UCSD-AML1 (cell line): Measurements from ENCODE around the gene WDR53.
"Not testable (repeated sequence)": the region's sequence is repeated elsewhere in the genome, so short reads cannot be mapped to it uniquely, and the experiment has no call there.

ENCODE experiments used
- DNase-seq: peaks from one replicate; lab custom pipeline; 2025; ENCODE audit not compliant: unreplicated experiment; lab: John Stamatoyannopoulos, UW

The WDR53 gene

DNA sequence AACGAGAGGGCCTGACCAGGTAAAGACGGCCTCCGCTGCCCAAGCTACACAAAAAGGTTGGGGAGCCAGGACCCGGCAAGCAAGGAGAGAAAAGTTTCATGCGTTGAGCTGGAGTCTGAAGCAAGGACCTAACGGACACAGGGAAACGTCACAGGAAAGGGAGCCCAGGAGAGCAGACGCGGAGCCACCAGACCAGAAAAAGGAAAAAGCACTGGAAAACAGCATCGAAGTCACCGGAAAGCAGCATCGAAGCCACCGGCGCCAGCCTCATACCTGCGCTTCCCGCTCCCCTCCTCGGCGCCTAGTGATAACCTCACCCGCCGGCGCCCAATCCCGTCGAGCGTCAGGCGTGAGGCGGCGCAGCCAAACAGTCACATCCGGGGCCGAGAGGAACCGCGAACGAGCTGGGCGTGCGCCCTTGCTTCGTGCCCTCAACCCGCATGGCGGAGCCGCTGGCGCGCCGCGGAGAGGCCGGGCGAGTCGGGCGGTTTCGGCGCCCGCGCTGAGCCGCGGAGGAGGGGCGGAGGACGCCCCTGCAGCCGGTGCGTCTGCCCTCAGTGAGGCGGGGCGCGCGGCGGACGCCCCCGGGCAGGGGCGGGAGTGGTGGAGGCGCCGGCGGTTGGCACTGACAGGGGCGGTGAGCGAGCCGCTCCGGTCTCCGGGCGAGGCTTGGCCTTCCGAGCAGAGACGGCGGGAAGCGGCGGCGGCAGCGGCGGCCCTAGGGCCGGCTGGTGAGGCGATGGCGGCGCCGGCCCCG, at the start of gene WDR53, which contains the start of gene FBXO45:
Gene WDR53, minus strand, starts transcription at position 309 of the 757 bp plus-strand sequence. CDS start 7,079 bp downstream, outside the sequence.
Gene FBXO45, plus strand, starts transcription at position 415 of the 757 bp plus-strand sequence. Its CDS starts 325 bp downstream, at position 740.
- DNase-seq: peak; percentile 94

DNA sequence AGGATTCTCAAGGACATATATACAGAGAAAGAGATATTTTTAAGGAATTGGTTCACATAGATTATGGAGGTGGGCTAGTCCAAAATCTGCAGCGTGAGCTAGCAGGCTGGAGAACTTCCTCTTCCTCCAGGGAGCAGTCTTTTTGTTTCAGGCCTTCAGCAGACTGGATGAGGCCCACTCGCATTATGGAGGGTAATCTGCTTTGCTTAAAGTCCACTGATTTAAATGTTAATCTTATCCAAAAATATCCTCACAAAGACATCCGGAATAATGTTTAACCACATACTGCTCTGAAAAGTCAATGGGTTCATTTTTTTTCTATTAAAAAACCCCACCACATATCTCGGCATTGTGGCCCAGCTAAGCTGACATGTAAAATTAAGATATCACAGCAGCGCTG, 48.9 kb upstream of the WDR53 start:
- DNase-seq: peak; percentile 21

DNA sequence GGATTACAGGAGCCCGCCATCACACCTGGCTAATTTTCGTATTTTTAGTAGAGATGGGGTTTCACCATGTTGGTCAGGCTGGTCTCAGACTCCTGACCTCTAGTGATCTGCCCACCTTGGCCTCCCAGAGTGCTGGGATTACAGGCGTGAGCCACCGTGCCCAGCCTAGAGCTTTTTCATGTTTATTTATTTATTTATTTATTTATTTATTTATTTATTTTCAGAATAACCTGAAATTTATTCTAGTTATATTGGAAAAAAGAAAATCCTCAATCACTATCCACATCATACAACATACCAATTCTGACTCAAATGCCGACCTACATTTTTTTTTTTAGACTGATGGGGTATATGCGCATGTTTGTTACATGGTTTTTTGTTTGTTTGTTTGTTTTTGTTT, 46.9 kb upstream of the WDR53 start:
- DNase-seq: not testable (repeated sequence)

DNA sequence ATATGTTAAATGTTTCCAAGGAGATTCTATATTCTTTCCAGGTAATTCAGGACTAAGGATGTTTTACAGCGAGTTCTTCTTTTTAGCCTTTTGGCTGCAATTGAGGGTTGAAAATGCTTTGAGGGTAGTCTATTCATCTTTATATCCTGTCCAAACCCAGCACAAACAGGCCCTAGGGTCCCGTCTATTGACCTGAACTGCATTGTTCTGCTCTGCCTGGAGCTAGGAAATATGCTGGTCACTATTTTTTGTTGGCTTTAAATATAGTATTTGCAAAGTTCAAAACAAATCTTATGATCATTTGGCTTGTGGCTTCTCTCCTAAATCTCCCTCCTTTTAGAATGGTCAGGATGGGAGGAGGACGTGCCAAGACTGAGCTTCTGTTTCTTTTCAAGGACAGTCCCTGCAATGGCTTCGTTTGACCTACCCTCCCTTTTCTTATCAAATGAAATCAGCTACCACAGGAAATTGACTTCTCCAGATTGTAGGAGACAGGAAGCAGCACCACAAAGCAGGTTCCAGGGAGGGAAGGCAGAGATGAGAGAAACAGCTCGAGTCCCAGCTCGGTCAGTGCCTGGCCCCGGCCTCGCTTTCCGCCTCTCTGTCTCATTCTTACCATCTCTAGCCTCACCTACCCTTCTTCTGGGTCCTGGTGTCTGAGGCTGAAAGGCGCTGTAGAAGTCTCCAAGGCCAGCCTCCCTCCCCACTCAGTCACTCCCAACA, 43.6 kb upstream of the WDR53 start:
- peak; percentile 73 for DNase-seq

DNA sequence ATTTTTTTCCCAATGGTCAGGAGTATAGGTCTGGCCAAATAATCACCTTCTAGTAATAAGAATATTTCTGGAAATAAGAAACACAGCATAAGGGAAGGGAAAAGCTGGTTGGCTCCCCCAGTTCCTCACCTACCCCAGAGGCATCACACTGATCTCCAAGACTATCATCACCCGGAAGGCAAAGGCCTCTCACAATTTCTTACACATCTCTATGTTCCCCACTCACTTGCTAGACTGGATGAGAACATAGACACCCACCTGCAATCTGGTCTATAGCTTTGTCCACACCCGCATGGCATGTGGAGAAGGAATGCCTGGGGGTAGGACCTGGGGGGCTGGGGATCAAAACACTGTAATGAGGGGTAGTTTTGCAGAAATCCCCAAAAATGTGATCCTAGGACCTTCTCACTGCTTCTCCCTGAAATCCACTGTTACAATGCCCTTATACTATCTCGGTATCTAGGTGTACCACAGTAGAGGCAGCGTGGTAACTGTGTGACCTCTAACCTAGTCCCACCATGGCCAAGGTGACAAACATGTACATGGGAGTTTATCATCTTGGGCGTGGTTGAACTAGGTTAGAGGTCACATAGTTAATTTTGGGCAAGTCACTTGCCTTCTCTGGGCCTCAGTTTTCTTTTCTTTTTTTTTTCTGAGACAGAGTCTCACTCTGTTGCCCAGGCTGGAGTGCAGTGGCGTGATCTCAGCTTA, 41.6 kb upstream of the WDR53 start:
- no peak for DNase-seq

DNA sequence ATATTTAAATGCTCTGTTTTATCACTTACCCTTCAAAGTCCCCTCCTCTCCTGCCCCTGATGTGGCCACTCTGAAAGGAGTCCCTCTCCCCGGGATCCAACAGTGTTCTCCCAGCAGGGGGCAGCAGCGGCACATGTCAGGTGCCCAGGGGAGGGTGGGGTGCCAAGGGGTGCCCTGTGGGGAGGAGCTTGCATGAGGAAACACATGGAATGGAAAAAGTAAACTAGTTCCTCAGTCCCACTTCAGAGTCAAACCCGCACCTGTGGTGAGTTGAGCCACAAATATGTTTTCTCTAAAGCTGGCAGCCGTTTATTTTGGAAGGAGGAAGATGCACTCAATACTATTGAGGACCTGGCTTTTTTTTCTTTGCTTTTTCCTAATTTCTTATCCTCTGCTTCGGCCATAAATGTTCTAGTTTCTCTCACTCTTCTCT, 41.0 kb upstream of the WDR53 start:
- DNase-seq: peak; percentile 93

DNA sequence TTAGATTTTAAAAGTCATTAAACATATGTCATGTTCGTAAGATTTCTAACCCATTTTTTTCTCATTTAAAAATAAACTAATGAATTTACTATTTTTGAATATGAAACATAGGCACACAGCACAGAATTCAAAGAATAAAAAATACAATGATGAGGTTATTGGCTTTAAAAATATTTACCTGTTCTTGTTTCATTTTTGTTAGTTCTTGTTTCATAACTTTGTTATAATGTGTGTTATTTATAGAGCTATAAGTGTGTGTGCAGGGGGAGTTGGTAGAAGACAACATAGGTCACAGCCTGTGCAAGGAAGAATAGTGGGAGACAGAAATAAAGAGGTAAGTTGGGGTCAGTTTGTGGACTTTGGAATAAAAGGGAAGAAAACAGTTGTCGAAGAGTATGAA, 40.3 kb upstream of the WDR53 start:
- no peak for DNase-seq

DNA sequence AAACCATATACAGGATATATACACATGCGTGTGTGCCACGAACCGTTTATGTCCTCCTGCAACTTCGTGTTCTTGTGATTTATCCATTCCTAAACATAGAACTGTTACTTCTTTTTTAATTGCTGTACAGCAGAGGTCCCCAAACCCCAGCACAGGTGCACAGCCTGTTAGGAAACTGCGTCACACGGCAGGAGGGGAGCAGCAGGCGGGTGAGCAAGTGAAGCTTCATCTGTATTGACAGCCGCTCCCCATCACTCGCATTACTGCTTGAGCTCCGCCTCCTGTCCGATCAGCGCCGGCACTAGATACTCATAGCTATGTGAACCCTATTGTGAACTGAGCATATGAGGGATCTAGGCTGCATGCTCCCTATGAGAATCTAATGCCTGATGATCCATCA, 36.2 kb upstream of the WDR53 start:
- DNase-seq: no peak

DNA sequence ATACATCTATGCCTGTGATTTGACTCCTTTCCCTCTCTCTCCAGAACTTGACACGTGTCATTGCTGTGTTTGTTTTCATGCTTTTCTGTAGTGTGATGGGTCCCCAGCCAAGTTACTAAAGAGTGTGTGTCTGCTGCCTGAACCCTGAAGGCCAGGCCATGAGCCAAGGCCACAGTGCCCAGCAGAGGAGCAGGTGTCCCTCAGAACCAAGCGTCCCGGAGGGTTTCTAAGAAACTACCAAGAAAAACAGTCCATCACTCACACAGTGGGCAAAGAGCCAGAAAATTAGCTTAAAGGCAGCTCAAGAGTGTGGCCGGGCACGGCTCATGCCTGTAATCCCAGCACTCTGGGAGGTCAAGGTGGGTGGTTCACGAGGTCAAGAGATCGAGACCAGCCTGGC, 35.3 kb upstream of the WDR53 start:
- no peak for DNase-seq

DNA sequence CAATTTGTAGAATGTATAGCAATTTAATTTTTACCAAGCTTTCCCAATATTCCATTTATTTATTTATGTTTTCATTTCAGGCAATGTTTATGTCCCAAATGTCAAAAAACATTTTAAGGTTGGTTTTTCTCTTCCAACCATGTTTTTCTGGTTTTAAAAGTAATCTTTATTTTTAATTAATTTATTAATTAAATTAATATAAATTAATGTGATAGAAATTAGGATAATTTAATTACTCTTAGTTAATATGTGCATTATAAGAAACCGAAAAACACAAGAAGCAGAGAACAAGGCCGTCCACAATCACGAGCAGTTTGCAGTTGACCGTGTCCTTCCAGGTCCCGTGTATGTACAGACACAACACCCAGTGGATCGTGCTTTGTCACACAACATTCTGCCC, 34.3 kb upstream of the WDR53 start:
- no peak for DNase-seq

DNA sequence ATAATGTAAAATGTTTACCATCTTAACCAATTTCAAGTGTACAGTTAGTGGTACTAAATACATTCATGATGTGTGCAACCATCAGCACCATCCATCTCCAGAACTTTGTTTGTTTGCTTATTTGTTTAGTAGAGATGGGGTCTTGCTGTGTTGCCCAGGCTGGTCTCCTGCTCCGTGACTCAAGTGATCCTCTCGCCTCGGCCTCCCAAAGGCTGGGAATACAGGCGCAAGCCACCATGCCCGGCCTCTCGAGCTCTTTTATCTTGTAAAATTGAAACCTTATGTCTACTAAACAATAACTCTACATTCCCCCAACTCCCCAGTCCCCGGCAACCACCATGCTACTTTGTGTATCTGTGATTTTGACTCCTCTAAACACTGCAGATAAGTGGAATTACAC, 32.0 kb upstream of the WDR53 start:
- DNase-seq: no peak

DNA sequence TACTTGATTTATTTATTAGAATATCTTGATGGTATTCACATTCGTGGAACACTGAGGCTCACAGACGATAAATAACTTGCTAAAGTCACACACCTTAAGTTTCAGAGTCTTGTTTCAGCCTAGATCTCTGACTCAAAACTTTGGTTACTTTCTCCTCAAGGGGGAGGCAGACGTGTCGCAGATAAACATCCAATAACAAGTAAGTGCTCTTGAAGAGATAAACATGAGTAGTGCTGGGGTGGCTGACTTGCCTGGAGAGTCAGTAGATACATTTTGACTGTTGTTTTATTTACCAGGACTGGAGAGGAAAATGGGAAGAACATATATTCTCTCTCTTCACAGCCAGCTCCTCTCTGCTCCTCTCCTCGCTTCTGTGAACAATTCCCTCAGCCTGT, 31.4 kb upstream of the WDR53 start:
- no peak for DNase-seq

DNA sequence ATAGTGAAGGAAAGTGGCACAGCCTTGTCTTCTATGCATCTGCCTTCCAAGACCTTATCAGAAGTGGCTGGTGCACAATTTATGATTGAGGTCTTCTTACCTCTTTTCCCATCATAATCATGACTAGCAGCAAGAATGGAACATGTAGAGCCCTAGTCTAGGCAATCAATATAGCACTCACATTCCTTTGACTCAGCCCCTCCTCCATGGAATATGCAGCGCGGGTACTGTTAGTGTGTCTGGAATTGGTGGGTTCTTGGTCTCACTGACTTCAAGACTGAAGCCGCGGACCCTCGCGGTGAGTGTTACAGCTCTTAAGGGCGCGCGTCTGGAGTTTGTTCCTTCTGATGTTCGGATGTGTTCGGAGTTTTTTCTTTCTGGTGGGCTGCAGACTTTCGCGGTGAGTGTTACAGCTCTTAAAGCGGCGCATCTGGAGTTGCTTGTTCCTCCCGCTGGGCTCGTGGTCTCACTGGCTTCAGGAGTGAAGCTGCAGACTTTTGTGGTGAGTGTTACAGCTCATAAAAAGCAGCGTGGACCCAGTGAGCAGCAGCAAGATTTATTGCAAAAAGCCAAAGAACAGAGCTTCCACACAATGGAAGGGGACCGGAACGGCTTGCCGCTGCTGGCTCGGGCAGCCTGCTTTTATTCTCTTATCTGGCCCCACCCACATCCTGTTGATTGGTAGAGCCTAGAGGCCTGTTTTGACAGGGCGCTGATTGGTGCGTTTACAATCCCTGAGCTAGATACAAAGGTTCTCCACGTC, 29.8 kb upstream of the WDR53 start:
- not testable (repeated sequence) for DNase-seq

DNA sequence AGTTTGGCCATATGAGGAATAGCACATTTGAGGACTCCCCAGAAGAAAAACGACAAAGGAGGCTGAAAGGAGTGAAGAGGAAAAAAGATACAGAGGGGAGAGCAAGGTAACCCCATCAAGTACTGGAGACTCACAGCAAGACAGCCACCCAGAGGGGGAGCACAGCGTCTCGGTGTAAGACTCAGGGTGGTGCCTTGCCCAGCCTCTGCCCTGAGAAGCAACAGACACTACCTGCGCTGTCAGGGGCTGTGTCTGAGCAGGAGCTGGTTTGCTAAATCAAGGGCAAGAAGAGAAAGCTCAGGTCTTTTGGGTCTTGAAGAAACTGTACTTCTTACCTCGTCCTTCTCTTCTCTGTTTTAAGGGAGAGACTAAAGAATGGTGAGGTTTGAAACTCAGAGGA, 28.0 kb upstream of the WDR53 start:
- no peak for DNase-seq

DNA sequence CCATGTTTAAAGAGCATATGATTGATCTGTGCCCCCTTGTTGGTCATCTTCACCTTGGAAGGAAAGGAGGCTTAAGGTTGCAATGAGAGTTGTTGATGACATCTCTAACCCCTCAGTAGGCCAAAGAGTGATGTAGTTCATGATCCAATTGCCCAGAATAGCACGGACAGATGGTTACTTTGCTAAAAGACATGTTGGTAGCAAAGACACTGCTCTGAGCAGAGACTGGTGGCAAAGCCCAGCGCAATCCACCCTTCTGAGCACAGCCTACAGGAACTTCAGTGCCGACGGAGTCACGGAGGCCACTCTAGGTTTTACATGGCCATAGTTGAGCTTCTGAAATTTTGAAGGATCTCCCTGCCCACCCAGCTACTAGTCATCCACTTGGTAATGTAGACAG, 21.9 kb upstream of the WDR53 start:
- DNase-seq: no peak

DNA sequence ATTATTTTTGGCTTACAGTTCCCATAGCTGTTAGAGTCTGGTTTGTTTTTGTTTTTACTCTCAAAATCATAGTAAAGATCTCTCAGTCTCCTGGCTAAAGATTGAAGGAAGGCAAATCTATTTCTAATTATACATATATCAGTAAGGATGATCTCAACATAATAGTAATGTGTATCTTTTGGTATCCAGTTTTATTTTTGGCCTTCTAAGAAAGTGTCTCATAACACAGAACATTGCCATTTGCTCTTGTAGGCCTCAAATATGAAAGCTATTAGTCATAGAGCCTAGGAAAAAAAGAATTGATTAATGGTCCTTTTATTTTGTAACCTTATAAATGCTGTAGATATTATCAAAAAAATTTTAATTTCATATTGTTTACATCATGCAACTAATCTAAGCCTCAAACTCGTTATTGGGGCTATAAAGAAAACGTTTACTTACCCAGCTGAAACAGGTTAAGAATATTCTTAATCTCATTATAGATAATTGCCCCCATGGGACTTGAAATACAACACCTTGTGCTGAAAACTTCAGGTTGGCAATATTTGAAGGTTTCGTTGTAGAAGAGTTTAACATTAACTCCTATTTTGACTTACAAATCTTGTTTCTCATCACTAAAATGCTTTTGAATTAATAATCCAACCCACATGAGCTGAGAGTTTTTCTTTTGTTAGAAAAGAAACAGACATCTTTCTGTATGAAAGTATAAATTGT, 16.8 kb upstream of the WDR53 start:
- DNase-seq: no peak

DNA sequence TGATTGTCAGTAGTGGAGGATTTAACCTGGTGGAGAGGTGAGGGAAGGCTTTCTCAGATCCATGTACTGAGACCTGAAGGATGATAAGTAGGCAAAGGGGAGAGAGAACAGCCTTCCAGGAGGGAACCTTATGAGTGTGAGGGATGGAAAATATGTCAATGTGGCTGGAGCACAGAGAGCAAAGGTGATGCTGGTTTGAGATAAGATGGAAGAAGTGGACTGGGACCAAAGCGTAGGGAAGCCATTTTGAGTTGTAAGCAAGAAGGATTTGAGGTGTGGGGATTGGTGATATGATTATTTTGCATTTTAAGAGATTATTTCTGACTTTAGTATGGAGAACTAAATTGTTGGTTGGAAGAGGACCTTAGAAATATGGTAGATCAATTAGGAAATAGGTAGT, 4.0 kb upstream of the WDR53 start:
- DNase-seq: no peak

DNA sequence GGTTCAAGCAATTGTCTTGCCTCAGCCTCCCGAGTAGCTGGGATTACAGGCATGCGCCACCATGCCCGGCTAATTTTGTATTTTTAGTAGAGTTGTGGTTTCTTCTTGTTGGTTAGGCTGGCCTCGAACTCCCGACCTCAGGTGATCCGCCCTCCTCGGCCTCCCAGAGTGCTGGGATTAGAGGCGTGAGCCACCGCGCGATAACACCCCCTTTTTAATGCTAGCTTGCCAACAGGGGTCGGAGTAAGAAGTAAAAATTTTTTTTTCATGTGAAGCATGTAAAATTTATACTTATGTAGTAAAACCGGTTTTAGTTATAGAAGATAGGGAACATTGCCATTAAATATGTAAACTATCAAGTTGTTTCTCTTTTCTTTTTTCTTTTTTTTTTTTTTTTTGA, 2.0 kb upstream of the WDR53 start:
- DNase-seq: not testable (repeated sequence)

DNA sequence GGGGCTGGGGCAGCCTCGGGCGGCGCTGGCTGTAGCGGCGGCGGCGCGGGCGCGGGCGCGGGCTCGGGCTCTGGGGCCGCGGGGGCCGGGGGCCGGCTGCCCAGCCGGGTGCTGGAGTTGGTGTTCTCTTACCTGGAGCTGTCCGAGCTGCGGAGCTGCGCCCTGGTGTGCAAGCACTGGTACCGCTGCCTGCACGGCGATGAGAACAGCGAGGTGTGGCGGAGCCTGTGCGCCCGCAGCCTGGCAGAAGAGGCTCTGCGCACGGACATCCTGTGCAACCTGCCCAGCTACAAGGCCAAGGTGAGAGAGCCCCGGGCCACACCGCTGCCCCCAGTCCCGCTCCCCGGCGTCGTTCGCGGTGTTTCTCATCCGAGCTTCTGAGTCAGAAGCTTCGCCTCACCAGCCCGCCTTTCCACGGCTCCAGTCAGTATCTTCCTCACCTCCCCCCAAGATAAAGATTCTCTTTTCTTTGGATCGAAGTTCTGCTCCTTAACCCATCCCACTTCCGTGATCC, 706 bp upstream of the WDR53 start:
- peak; percentile 25 for DNase-seq

DNA sequence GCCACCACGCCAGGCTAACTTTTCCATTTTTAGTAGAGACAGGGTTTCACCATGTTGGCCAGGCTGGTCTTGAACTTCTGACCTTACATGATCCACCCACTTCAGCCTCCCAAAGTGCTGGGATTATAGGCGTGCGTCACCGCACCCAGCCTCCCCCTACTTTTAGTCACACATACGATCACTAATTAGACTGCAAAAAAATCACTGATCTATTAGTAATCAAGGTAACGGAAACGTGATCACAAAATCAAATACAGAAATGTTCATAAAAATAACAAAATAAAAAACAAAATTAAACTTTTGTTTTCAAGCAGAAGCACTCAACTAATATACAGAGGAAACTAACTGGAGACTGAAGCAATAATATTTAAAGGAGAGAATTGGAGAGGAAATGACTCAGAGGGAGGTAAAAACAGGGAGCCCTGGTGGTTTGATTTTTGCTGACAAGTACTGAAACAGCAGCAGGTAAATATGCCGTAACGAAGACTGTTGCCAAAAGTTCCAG, 4.6 kb downstream of the WDR53 start:
- DNase-seq: no peak
